T-helper 1 cell (primary cell): ENCODE results near the gene MPPE1.
"Not testable (repeated sequence)": the region's sequence is repeated elsewhere in the genome, so short reads cannot be mapped to it uniquely, and the experiment has no call there.

ENCODE experiments used
- DNase-seq, 5 donors: peaks; one replicate each; pipeline ENCODE4 v3.0.0-alpha.2; 2012 to 2020

The MPPE1 gene

GRCh38 chr18:11854554-11854953 lies 53.6 kb downstream of the MPPE1 start:
- not testable (repeated sequence) for DNase-seq

GRCh38 chr18:11851806-11852337 lies 56.2 kb downstream of the MPPE1 start:
- peak; percentile 21 to 59 (median 46) for DNase-seq

- peak; percentile 90 to 96 (median 95) for DNase-seq
These were observed 56.8 kb downstream of the MPPE1 start, which contains the start of gene CHMP1B for GRCh38 chr18:11851146-11851805. CHMP1B (plus strand) TSS chr18:11851413; CDS start chr18:11851512, 99 bp downstream.

GRCh38 chr18:11850821-11851145 lies 57.3 kb downstream of the MPPE1 start:
- no peak for DNase-seq

- DNase-seq: peak; percentile 35 to 62 (median 54)
These were observed 58.1 kb downstream of the MPPE1 start for GRCh38 chr18:11849841-11850634.

- DNase-seq: no peak
These were observed 58.8 kb downstream of the MPPE1 start for GRCh38 chr18:11849279-11849678.

- DNase-seq: no peak
These were observed 60.3 kb downstream of the MPPE1 start for GRCh38 chr18:11847811-11848210.

GRCh38 chr18:11845654-11846053 lies 62.5 kb downstream of the MPPE1 start:
- no peak for DNase-seq

- no peak for DNase-seq
These were observed 63.7 kb downstream of the MPPE1 start for GRCh38 chr18:11844436-11844835.

- no peak for DNase-seq
These were observed 65.6 kb downstream of the MPPE1 start for GRCh38 chr18:11842562-11842961.

- no peak for DNase-seq
These were observed 67.6 kb downstream of the MPPE1 start for GRCh38 chr18:11840493-11840892.

GRCh38 chr18:11839556-11839955 lies 68.6 kb downstream of the MPPE1 start:
- DNase-seq: no peak

- DNase-seq: no peak
These were observed 73.3 kb downstream of the MPPE1 start for GRCh38 chr18:11834772-11835171.
